KMS-11 (cell line): ENCODE measurements around the gene CRYBA1.
"Not testable (repeated sequence)": the region's sequence is repeated elsewhere in the genome, so short reads cannot be mapped to it uniquely, and the experiment has no call there.

ENCODE experiments used
- H2AFZ ChIP-seq: fragments of 200-600 bp; sonication (generic); 2 replicates; pipeline ENCODE4 v1.6.1; 2016; ENCODE audit warnings: antibody characterized with exemption, mixed run types, low read depth
- H3K27ac ChIP-seq: fragments of 200-600 bp; sonication (generic); 2 replicates; pipeline ENCODE4 v1.6.1; 2016; ENCODE audit warnings: mild to moderate bottlenecking, mixed run types
- H3K27me3 ChIP-seq: fragments of 200-600 bp; sonication (generic); 2 replicates; pipeline ENCODE4 v1.6.1; 2017; ENCODE audit warnings: mild to moderate bottlenecking, low read depth, mixed run types, moderate library complexity; ENCODE audit not compliant: insufficient read depth
- H3K36me3 ChIP-seq: fragments of 200-600 bp; sonication (generic); 2 replicates; pipeline ENCODE4 v1.6.1; 2017; ENCODE audit warnings: mild to moderate bottlenecking, mixed run types; ENCODE audit not compliant: insufficient read depth
- H3K4me1 ChIP-seq: fragments of 200-600 bp; sonication (generic); 2 replicates; pipeline ENCODE4 v1.6.1; 2016; ENCODE audit warnings: mild to moderate bottlenecking, low read depth, mixed run types; ENCODE audit not compliant: poor library complexity, severe bottlenecking
- H3K4me2 ChIP-seq: fragments of 200-600 bp; sonication (generic); 2 replicates; pipeline ENCODE4 v1.7.0; 2016; ENCODE audit warnings: mild to moderate bottlenecking, mixed run types
- H3K4me3 ChIP-seq: fragments of 200-600 bp; sonication (generic); IDR thresholded peaks from 2 replicates; pipeline ENCODE4 v1.6.1; 2017; ENCODE audit warnings: low read depth, low read length, mixed read lengths; ENCODE audit not compliant: insufficient read depth
- H3K79me2 ChIP-seq: fragments of 200-600 bp; sonication (generic); 2 replicates; pipeline ENCODE4 v1.6.1; 2016; ENCODE audit warnings: low read depth, mixed run types; ENCODE audit not compliant: insufficient read depth
- H3K9ac ChIP-seq: fragments of 200-600 bp; sonication (generic); 2 replicates; pipeline ENCODE4 v1.6.1; 2016; ENCODE audit warnings: mild to moderate bottlenecking, mixed run types
- H4K20me1 ChIP-seq: fragments of 200-600 bp; sonication (generic); 2 replicates; pipeline ENCODE4 v1.6.1; 2016; ENCODE audit warnings: mild to moderate bottlenecking, mixed run types; ENCODE audit not compliant: insufficient read depth
- TF ChIP-seq, protein P1 (sequence below): fragments of 200-600 bp; sonication (generic); conservative IDR thresholded peaks from 2 replicates; pipeline ENCODE4 v1.6.1; 2017; ENCODE audit warnings: low read depth, mild to moderate bottlenecking, antibody characterized with exemption, low read length, moderate library complexity, mixed read lengths

CRYBA1 gene

GRCh38 chr17:29233301-29233700, 13.4 kb upstream of the CRYBA1 start:
- no peak overlapping the region for H3K4me3 ChIP-seq
- H3K4me1 ChIP-seq = no peaks in the 10 kb centered on the region
- H3K4me2 ChIP-seq = no peak overlapping the region
- H4K20me1 ChIP-seq = no peaks in the 10 kb centered on the region
- TF ChIP-seq, protein P1, sequence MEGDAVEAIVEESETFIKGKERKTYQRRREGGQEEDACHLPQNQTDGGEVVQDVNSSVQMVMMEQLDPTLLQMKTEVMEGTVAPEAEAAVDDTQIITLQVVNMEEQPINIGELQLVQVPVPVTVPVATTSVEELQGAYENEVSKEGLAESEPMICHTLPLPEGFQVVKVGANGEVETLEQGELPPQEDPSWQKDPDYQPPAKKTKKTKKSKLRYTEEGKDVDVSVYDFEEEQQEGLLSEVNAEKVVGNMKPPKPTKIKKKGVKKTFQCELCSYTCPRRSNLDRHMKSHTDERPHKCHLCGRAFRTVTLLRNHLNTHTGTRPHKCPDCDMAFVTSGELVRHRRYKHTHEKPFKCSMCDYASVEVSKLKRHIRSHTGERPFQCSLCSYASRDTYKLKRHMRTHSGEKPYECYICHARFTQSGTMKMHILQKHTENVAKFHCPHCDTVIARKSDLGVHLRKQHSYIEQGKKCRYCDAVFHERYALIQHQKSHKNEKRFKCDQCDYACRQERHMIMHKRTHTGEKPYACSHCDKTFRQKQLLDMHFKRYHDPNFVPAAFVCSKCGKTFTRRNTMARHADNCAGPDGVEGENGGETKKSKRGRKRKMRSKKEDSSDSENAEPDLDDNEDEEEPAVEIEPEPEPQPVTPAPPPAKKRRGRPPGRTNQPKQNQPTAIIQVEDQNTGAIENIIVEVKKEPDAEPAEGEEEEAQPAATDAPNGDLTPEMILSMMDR = no peak
- no peaks in the 10 kb centered on the region for H3K27me3 ChIP-seq
- H3K27ac ChIP-seq = no peak overlapping the region
- H3K79me2 ChIP-seq = no peaks in the 10 kb centered on the region
- no peaks in the 10 kb centered on the region for H3K36me3 ChIP-seq
- H2AFZ ChIP-seq = no peak overlapping the region
- no peak overlapping the region for H3K9ac ChIP-seq

- H3K4me2 ChIP-seq, H3K27ac ChIP-seq, H3K4me1 ChIP-seq, H2AFZ ChIP-seq, H3K4me3 ChIP-seq, H3K36me3 ChIP-seq, H3K27me3 ChIP-seq, H3K9ac ChIP-seq, H4K20me1 ChIP-seq, H3K79me2 ChIP-seq: not testable (repeated sequence)
Measured at GRCh38 chr17:29234972-29235371, 11.7 kb upstream of the CRYBA1 start.

GRCh38 chr17:29235904-29236303, 10.8 kb upstream of the CRYBA1 start:
- H3K27me3 ChIP-seq = no peaks in the 10 kb centered on the region
- TF ChIP-seq, protein P1 = no peak
- no peak overlapping the region for H3K27ac ChIP-seq
- no peak overlapping the region for H3K4me3 ChIP-seq
- H3K36me3 ChIP-seq = no peaks in the 10 kb centered on the region
- no peak overlapping the region for H3K4me2 ChIP-seq
- no peaks in the 10 kb centered on the region for H3K4me1 ChIP-seq
- no peak overlapping the region for H3K9ac ChIP-seq
- no peaks in the 10 kb centered on the region for H4K20me1 ChIP-seq
- no peaks in the 10 kb centered on the region for H3K79me2 ChIP-seq
- no peak overlapping the region for H2AFZ ChIP-seq

GRCh38 chr17:29237476-29238132, 9.1 kb upstream of the CRYBA1 start:
- H3K4me1 ChIP-seq = no peaks in the 10 kb centered on the region
- H2AFZ ChIP-seq = no peak overlapping the region
- H3K9ac ChIP-seq = no peak overlapping the region
- no peaks in the 10 kb centered on the region for H3K27me3 ChIP-seq
- no peaks in the 10 kb centered on the region for H3K79me2 ChIP-seq
- H3K27ac ChIP-seq = no peak overlapping the region
- H3K4me2 ChIP-seq = no peak overlapping the region
- H3K36me3 ChIP-seq = no peaks in the 10 kb centered on the region
- H3K4me3 ChIP-seq = no peak overlapping the region
- TF ChIP-seq, protein P1 = no peak
- H4K20me1 ChIP-seq = no peaks in the 10 kb centered on the region

GRCh38 chr17:29238133-29238850, 8.4 kb upstream of the CRYBA1 start:
- Histone ChIP-seq H3K4me3 (no peak overlapping the region), H3K9ac (no peak overlapping the region), H3K4me2 (no peak overlapping the region), H2AFZ (no peak overlapping the region), H3K27ac (no peak overlapping the region), H3K36me3 (no peaks in the 10 kb centered on the region), H4K20me1 (no peaks in the 10 kb centered on the region), H3K27me3 (no peaks in the 10 kb centered on the region), H3K79me2 (no peaks in the 10 kb centered on the region), H3K4me1 (no peaks in the 10 kb centered on the region)
- TF ChIP-seq, protein P1 = no peak
